GM18909 (cell line): ENCODE results near the gene RMRP.
"Not testable (repeated sequence)": the region's sequence is repeated elsewhere in the genome, so short reads cannot be mapped to it uniquely, and the experiment has no call there.

ENCODE experiments used
- ATAC-seq: cut with Tn5 transposase; IDR thresholded peaks from one replicate; pipeline ENCODE4 v1.9.1; 2021; ENCODE audit warnings: mild to moderate bottlenecking; ENCODE audit not compliant: unreplicated experiment, poor library complexity

RMRP gene

GRCh38 chr9:35649431-35650340, 8.1 kb downstream of the RMRP start:
- ATAC-seq, result no peak

GRCh38 chr9:35646533-35647265, 11.1 kb downstream of the RMRP start:
- ATAC-seq, result peak; percentile 93

- ATAC-seq, result no peak
These were observed 11.7 kb downstream of the RMRP start for GRCh38 chr9:35646153-35646532.

- not testable (repeated sequence) for ATAC-seq
These were observed 12.1 kb downstream of the RMRP start for GRCh38 chr9:35645736-35646135.

GRCh38 chr9:35643046-35643445, 14.8 kb downstream of the RMRP start:
- no peak for ATAC-seq

- ATAC-seq, result not testable (repeated sequence)
These were observed 16.3 kb downstream of the RMRP start for GRCh38 chr9:35641478-35641877.

- not testable (repeated sequence) for ATAC-seq
These were observed 17.4 kb downstream of the RMRP start for GRCh38 chr9:35640431-35640830.

GRCh38 chr9:35639631-35640030, 18.2 kb downstream of the RMRP start:
- no peak for ATAC-seq

GRCh38 chr9:35639225-35639624, 18.6 kb downstream of the RMRP start:
- not testable (repeated sequence) for ATAC-seq

GRCh38 chr9:35638751-35639150, 19.1 kb downstream of the RMRP start:
- ATAC-seq, result not testable (repeated sequence)

GRCh38 chr9:35637427-35637955, 20.3 kb downstream of the RMRP start:
- ATAC-seq, result not testable (repeated sequence)

- not testable (repeated sequence) for ATAC-seq
These were observed 21.0 kb downstream of the RMRP start for GRCh38 chr9:35636877-35637246.

- ATAC-seq, result no peak
These were observed 21.5 kb downstream of the RMRP start for GRCh38 chr9:35636135-35636876.

GRCh38 chr9:35635730-35636129, 22.1 kb downstream of the RMRP start:
- no peak for ATAC-seq

- no peak for ATAC-seq
These were observed 28.2 kb downstream of the RMRP start for GRCh38 chr9:35629597-35629996.

GRCh38 chr9:35628389-35628991, 29.3 kb downstream of the RMRP start:
- no peak for ATAC-seq

GRCh38 chr9:35627575-35627974, 30.2 kb downstream of the RMRP start:
- no peak for ATAC-seq

GRCh38 chr9:35619800-35620158, 38.0 kb downstream of the RMRP start:
- ATAC-seq, result peak; percentile 66

- peak; percentile 62 for ATAC-seq
These were observed 38.7 kb downstream of the RMRP start for GRCh38 chr9:35618854-35619799.
